Mucosa of rectum (tissue), 2 donors: ENCODE measurements around the gene POP4.
"Not testable (repeated sequence)": the region's sequence is repeated elsewhere in the genome, so short reads cannot be mapped to it uniquely, and the experiment has no call there.

Experiments used
- H3K27ac ChIP-seq, 2 donors: one replicate each; pipeline ENCODE4 v1.7.0; 2013; ENCODE audit warnings: inconsistent platforms in 2 of 2, low read depth in 2 of 2, low read length in 2 of 2
- H3K27me3 ChIP-seq, 2 donors: one replicate each; pipeline ENCODE4 v1.7.0; 2013; ENCODE audit warnings: low read length in 2 of 2; ENCODE audit not compliant: control insufficient read depth in 2 of 2, insufficient read depth in 2 of 2
- H3K36me3 ChIP-seq, 2 donors: one replicate each; pipeline ENCODE4 v1.7.0; 2013; ENCODE audit warnings: low read length in 2 of 2; ENCODE audit not compliant: control insufficient read depth in 2 of 2, insufficient read depth in 2 of 2
- H3K4me1 ChIP-seq, 2 donors: one replicate each; pipeline ENCODE4 v1.7.0; 2013; ENCODE audit warnings: low read length in 2 of 2, mild to moderate bottlenecking in 1 of 2; ENCODE audit not compliant: control insufficient read depth in 2 of 2, insufficient read depth in 2 of 2
- H3K4me3 ChIP-seq, 2 donors: one replicate each; pipeline ENCODE4 v1.7.0; 2013; ENCODE audit warnings: low read length in 2 of 2
- H3K9ac ChIP-seq, 2 donors: one replicate each; pipeline ENCODE4 v1.7.0; 2013; ENCODE audit warnings: low read length in 2 of 2, low read depth in 1 of 2, mild to moderate bottlenecking in 1 of 2
- H3K9me3 ChIP-seq, 2 donors: one replicate each; pipeline ENCODE4 v1.7.0; 2013; ENCODE audit warnings: low read length in 2 of 2; ENCODE audit not compliant: control insufficient read depth in 2 of 2
- donor health status: healthy.
- donor health status: Normal muscosa, but diverticular disease.

The POP4 gene

GRCh38 chr19:29618871-29619270, 12.8 kb downstream of the POP4 start:
- no peak overlapping the region for H3K27ac ChIP-seq
- no peaks in the 10 kb centered on the region for H3K27me3 ChIP-seq
- H3K9me3 ChIP-seq: no peaks in the 10 kb centered on the region
- no peak overlapping the region for H3K9ac ChIP-seq
- no peak overlapping the region for H3K4me3 ChIP-seq
- H3K4me1 ChIP-seq: no peaks in the 10 kb centered on the region
- H3K36me3 ChIP-seq: peaks cover 17 to 18% of the 10 kb centered on the region in 2 donors

GRCh38 chr19:29620931-29621351, 14.9 kb downstream of the POP4 start:
- no peaks in the 10 kb centered on the region for H3K9me3 ChIP-seq
- peaks cover 6 to 7% of the 10 kb centered on the region in 2 donors for H3K36me3 ChIP-seq
- no peaks in the 10 kb centered on the region for H3K4me1 ChIP-seq
- no peak overlapping the region for H3K4me3 ChIP-seq
- no peak overlapping the region for H3K9ac ChIP-seq
- H3K27me3 ChIP-seq: no peaks in the 10 kb centered on the region
- no peak overlapping the region for H3K27ac ChIP-seq

DNA sequence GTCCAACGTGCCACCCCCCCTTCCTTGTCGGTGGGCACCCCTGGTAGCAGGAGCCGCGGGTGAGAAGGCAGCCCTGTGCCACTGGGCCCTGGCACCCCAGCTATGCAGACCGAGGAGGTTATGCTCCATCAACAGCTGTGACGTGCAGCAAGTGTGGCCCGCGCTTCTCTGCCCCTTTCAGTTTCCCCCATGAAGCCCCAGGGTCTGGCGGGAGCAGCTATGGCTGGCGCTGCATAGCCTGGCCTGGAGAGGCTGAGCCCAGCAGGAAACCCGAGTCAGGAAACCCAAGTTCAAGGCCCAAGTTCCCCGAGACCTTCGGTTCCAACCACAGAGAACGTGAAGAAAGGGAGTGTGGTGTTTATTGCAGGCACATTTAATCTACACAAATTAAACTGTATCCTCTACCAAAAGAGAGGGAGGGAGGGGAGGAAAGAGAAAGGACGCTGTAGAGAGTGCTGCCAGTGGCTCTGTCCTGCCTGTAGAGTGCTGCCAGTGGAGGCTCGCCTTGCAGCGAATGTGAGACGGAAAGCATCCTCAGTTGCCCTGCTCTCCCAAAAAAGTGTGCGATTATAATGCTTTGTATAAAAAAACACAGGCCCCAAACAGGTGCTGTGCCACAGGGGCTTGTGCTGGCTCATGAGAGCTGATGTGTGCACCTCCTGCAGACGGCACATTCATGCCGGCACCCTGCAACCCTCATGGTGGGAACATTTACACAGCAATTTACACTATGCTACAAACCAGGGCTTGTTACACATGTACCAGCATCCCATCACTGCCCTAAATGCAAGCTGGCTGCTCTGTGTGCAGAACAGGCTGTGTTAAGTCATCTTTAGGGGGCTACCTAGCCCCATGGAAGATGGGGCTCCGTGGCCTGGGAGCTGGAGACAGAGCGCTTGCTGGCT, 16.3 kb downstream of the POP4 start:
- Histone ChIP-seq H3K27ac (no peak overlapping the region), H3K27me3 (no peaks in the 10 kb centered on the region), H3K4me1 (no peaks in the 10 kb centered on the region), H3K9ac (no peak overlapping the region), H3K36me3 (no peaks in the 10 kb centered on the region), H3K9me3 (no peaks in the 10 kb centered on the region), H3K4me3 (no peak overlapping the region)

DNA sequence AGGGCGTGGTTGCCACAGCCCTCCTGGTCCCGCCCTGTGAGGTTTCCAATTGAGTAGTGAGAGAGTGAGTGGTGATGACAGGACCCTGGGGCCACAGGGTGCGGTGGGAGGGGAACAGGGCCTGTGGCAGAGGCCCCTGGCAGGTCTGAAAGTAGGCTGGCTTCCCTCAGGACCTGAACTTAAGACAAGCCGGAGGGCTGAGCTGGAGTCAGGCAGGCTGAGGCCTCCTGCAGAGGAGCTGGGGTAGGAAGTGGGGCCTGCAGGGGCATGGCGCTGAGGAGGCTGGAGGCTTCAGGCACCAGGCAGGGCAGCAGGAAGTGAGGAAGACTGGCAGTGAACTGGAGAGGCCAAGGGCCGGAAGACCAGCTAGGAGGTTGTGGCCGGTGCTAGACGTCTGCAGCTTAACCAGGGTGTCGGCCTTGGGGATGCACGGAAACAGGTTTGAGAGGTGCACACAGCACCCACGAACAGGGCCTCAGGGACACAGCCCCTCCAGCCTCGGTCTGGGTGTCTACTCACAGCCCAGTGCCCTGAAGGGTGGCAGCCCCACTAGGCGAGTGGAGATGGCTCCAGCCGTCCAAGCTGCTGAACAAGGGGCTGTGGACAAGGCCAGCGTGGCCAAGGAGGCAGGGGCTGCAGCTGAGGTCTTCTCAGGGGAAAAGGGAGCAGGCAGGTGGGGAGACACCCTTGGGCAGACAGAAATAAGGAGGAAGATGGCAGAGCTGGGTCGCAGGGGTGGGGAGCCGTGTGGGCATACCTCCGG, 17.8 kb downstream of the POP4 start:
- Histone ChIP-seq H3K27me3 (no peaks in the 10 kb centered on the region), H3K27ac (peak overlapping the region in 1 of 2 donors; percentile 23), H3K9me3 (no peaks in the 10 kb centered on the region), H3K9ac (peak overlapping the region in 1 of 2 donors; percentile 14), H3K4me1 (no peaks in the 10 kb centered on the region), H3K36me3 (no peaks in the 10 kb centered on the region), H3K4me3 (no peak overlapping the region)

GRCh38 chr19:29624489-29625185, 18.6 kb downstream of the POP4 start:
- H3K4me1 ChIP-seq: no peaks in the 10 kb centered on the region
- peak overlapping the region in 1 of 2 donors; percentile 23 for H3K27ac ChIP-seq
- H3K4me3 ChIP-seq: no peak overlapping the region
- H3K9me3 ChIP-seq: no peaks in the 10 kb centered on the region
- no peaks in the 10 kb centered on the region for H3K36me3 ChIP-seq
- no peaks in the 10 kb centered on the region for H3K27me3 ChIP-seq
- H3K9ac ChIP-seq: no peak overlapping the region

DNA sequence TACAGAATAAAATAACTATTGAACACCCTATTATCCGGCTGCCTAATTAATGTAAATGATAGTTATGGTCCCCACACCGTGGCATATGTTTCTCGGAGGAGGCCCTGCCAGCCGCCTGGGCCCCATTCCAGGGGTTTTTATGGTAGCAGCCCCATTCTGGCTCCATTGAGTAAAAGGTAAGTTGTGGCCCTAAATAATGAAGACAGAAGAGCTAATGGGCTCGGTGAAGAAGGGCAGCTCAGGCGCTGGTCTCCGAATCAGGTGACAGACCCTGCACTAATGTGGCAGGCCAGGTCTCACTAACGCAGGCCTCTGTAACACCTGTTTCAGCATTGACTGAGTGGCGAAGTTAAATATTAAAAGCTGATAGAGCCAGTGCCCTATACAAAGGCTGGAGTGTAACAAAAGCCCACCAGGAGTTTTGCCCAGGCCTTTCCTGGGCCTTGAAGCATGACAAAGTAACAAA, 19.1 kb downstream of the POP4 start:
- no peak overlapping the region for H3K9ac ChIP-seq
- H3K4me1 ChIP-seq: no peaks in the 10 kb centered on the region
- H3K27ac ChIP-seq: no peak overlapping the region

GRCh38 chr19:29626386-29626785, 20.3 kb downstream of the POP4 start:
- Histone ChIP-seq H3K27ac (no peak overlapping the region), H3K36me3 (no peaks in the 10 kb centered on the region), H3K9me3 (no peaks in the 10 kb centered on the region), H3K4me3 (no peak overlapping the region), H3K27me3 (no peaks in the 10 kb centered on the region), H3K9ac (no peak overlapping the region), H3K4me1 (no peaks in the 10 kb centered on the region)

More for the DNA sequence above, 19.1 kb downstream of the POP4 start:
- Histone ChIP-seq H3K27me3 (no peaks in the 10 kb centered on the region), H3K4me3 (no peak overlapping the region), H3K36me3 (no peaks in the 10 kb centered on the region), H3K9me3 (no peaks in the 10 kb centered on the region)

GRCh38 chr19:29626832-29627231, 20.7 kb downstream of the POP4 start:
- not testable (repeated sequence) for H3K4me3 ChIP-seq

GRCh38 chr19:29628661-29629385, 22.7 kb downstream of the POP4 start:
- no peaks in the 10 kb centered on the region for H3K9me3 ChIP-seq
- no peaks in the 10 kb centered on the region for H3K4me1 ChIP-seq
- H3K27ac ChIP-seq: no peak overlapping the region
- H3K27me3 ChIP-seq: no peaks in the 10 kb centered on the region
- no peak overlapping the region for H3K4me3 ChIP-seq
- H3K36me3 ChIP-seq: no peaks in the 10 kb centered on the region
- no peak overlapping the region for H3K9ac ChIP-seq

More at GRCh38 chr19:29626832-29627231, 20.7 kb downstream of the POP4 start:
- not testable (repeated sequence) for H3K9me3 ChIP-seq, H3K9ac ChIP-seq, H3K27me3 ChIP-seq, H3K36me3 ChIP-seq, H3K4me1 ChIP-seq, H3K27ac ChIP-seq
